Stimulated activated CD8-positive, alpha-beta memory T cell treated with anti-CD3 and anti-CD28 coated beads, Interleukin-15, amount 100 ng/mL, for 4 hours (primary cell): ENCODE results near the gene CCDC158.
"Not testable (repeated sequence)": the region's sequence is repeated elsewhere in the genome, so short reads cannot be mapped to it uniquely, and the experiment has no call there.

Experiments used
- DNase-seq, 2 donors: peaks; one replicate each; pipeline ENCODE4 v3.0.0-alpha.2; 2020; ENCODE audit warnings: low read depth in 2 of 2

CCDC158 gene

GRCh38 chr4:76430519-76431388 is 9.8 kb upstream of the CCDC158 start:
- no peak for DNase-seq

GRCh38 chr4:76429636-76430035 is 8.7 kb upstream of the CCDC158 start:
- DNase-seq: no peak

GRCh38 chr4:76426272-76426671 is 5.3 kb upstream of the CCDC158 start:
- DNase-seq: no peak

GRCh38 chr4:76423159-76423558 is 2.2 kb upstream of the CCDC158 start:
- DNase-seq: not testable (repeated sequence)

- no peak for DNase-seq
Measured at GRCh38 chr4:76420188-76420761, 666 bp downstream of the CCDC158 start.

- DNase-seq: no peak
Measured at GRCh38 chr4:76410636-76411035, 10.3 kb downstream of the CCDC158 start.

- no peak for DNase-seq
Measured at GRCh38 chr4:76407440-76408119, 13.4 kb downstream of the CCDC158 start.

GRCh38 chr4:76406081-76406480 is 14.9 kb downstream of the CCDC158 start:
- no peak for DNase-seq

GRCh38 chr4:76401654-76402053 is 19.3 kb downstream of the CCDC158 start:
- no peak for DNase-seq

GRCh38 chr4:76388160-76388908 is 32.6 kb downstream of the CCDC158 start:
- no peak for DNase-seq

- DNase-seq: no peak
Measured at GRCh38 chr4:76386566-76387305, 34.2 kb downstream of the CCDC158 start.

- DNase-seq: no peak
Measured at GRCh38 chr4:76385974-76386373, 35.0 kb downstream of the CCDC158 start.

- DNase-seq: no peak
Measured at GRCh38 chr4:76384052-76384451, 36.9 kb downstream of the CCDC158 start.

- no peak for DNase-seq
Measured at GRCh38 chr4:76383001-76383400, 37.9 kb downstream of the CCDC158 start.

GRCh38 chr4:76381986-76382385 is 39.0 kb downstream of the CCDC158 start:
- DNase-seq: no peak

GRCh38 chr4:76380561-76380960 is 40.4 kb downstream of the CCDC158 start:
- DNase-seq: no peak

- DNase-seq: peak in 1 of 2 donors; percentile 6
Measured at GRCh38 chr4:76377911-76378310, 43.0 kb downstream of the CCDC158 start.

GRCh38 chr4:76377481-76377901 is 43.5 kb downstream of the CCDC158 start:
- no peak for DNase-seq

GRCh38 chr4:76376534-76376933 is 44.4 kb downstream of the CCDC158 start:
- DNase-seq: no peak

- DNase-seq: no peak
Measured at GRCh38 chr4:76375703-76376102, 45.2 kb downstream of the CCDC158 start.

- no peak for DNase-seq
Measured at GRCh38 chr4:76374798-76375197, 46.1 kb downstream of the CCDC158 start.
